Left ventricle myocardium inferior (tissue), 1 donor: ENCODE results near the gene ALMS1. TPM values are rescaled to one million over a fixed set of nuclear protein-coding genes. Genes with fewer than 3 reads are reported as not detected.
"Not testable (repeated sequence)": the region's sequence is repeated elsewhere in the genome, so short reads cannot be mapped to it uniquely, and the experiment has no call there.

Experiments used
- DNase-seq: peaks from one replicate; pipeline ENCODE4 v3.0.0-alpha.2; 2020
- H3K27ac ChIP-seq: fragments of 200-600 bp; replicated peaks from 2 replicates; pipeline ENCODE4 v1.8.0; 2021
- H3K27me3 ChIP-seq: fragments of 200-600 bp; 2 replicates; pipeline ENCODE4 v1.8.0; 2021; ENCODE audit warnings: low read depth
- H3K36me3 ChIP-seq: fragments of 200-600 bp; 2 replicates; pipeline ENCODE4 v1.8.0; 2021
- H3K4me1 ChIP-seq: fragments of 200-600 bp; 2 replicates; pipeline ENCODE4 v1.8.0; 2021
- H3K4me3 ChIP-seq: fragments of 200-600 bp; 2 replicates; pipeline ENCODE4 v1.8.0; 2021; ENCODE audit warnings: mild to moderate bottlenecking, moderate library complexity
- H3K9me3 ChIP-seq: fragments of 200-600 bp; replicated peaks from 2 replicates; pipeline ENCODE4 v1.8.0; 2021
- CTCF ChIP-seq: fragments of 200-600 bp; IDR thresholded peaks from 2 replicates; pipeline ENCODE4 v1.8.0; 2021; ENCODE audit warnings: antibody characterized with exemption, mild to moderate bottlenecking, borderline replicate concordance
- intact Hi-C: fragments of 100-400 bp; cut with micrococcal nuclease; formaldehyde crosslinking; loops from one replicate; pipeline ENCODE4 v1.11.0; 2022
- total RNA-seq: library from RNA; stranded (reverse); fragmentation: NEBNext Ultra II Directional; extraction: Animal tissue kit (Norgen Biotek cat#: 25700); gene quantifications from one replicate; pipeline ENCODE4 v1.2.1, GENCODE V29; 2021
- donor health status: DM: no; HTN: yes; CAD: no; lungs with severe emphysema.

Gene ALMS1
- total RNA-seq, 1 donor from 2014 or later, result 7.7 TPM

- intact Hi-C loops, result no loop called here
- TF ChIP-seq CTCF, result no peak
- Histone ChIP-seq H3K27ac (no peak overlapping the region), H3K4me3 (no peak overlapping the region), H3K9me3 (peaks cover 24% of the 10 kb centered on the region), H3K36me3 (peaks cover 38% of the 10 kb centered on the region), H3K4me1 (no peaks in the 10 kb centered on the region), H3K27me3 (no peaks in the 10 kb centered on the region)
- no peak for DNase-seq
Measured at GRCh38 chr2:73516033-73516432, 130.4 kb downstream of the ALMS1 start.

- peaks cover 76% of the 10 kb centered on the region for H3K36me3 ChIP-seq
- no peak overlapping the region for H3K27ac ChIP-seq
- DNase-seq, result no peak
- no peaks in the 10 kb centered on the region for H3K27me3 ChIP-seq
- H3K4me1 ChIP-seq, result no peaks in the 10 kb centered on the region
- no peak overlapping the region for H3K4me3 ChIP-seq
- intact Hi-C loops, result no loop called here
- no peak for TF ChIP-seq CTCF
- peaks cover 55% of the 10 kb centered on the region for H3K9me3 ChIP-seq
Measured at GRCh38 chr2:73528688-73529087, 143.1 kb downstream of the ALMS1 start.

- H3K4me3 ChIP-seq, H3K27me3 ChIP-seq, H3K4me1 ChIP-seq, intact Hi-C loops, H3K27ac ChIP-seq, DNase-seq: not testable (repeated sequence)
- peaks cover 39% of the 10 kb centered on the region for H3K9me3 ChIP-seq
- peaks cover 67% of the 10 kb centered on the region for H3K36me3 ChIP-seq
Measured at GRCh38 chr2:73530773-73531172, 145.1 kb downstream of the ALMS1 start.

GRCh38 chr2:73532381-73532780 is 146.7 kb downstream of the ALMS1 start:
- H3K27ac ChIP-seq, result no peak overlapping the region
- no peak for TF ChIP-seq CTCF
- H3K4me1 ChIP-seq, result no peaks in the 10 kb centered on the region
- H3K9me3 ChIP-seq, result peaks cover 23% of the 10 kb centered on the region
- DNase-seq, result no peak
- intact Hi-C loops, result no loop called here
- peaks cover 66% of the 10 kb centered on the region for H3K36me3 ChIP-seq
- no peaks in the 10 kb centered on the region for H3K27me3 ChIP-seq
- H3K4me3 ChIP-seq, result no peak overlapping the region

GRCh38 chr2:73536133-73536840 is 150.7 kb downstream of the ALMS1 start:
- Histone ChIP-seq H3K4me3 (no peak overlapping the region), H3K27me3 (no peaks in the 10 kb centered on the region), H3K9me3 (peaks cover 13% of the 10 kb centered on the region), H3K36me3 (peaks cover 59% of the 10 kb centered on the region), H3K27ac (no peak overlapping the region), H3K4me1 (no peaks in the 10 kb centered on the region)
- no peak for DNase-seq
- intact Hi-C loops, result no loop called here
- no peak for TF ChIP-seq CTCF

GRCh38 chr2:73560875-73561274 is 175.2 kb downstream of the ALMS1 start:
- H3K27me3 ChIP-seq, H3K9me3 ChIP-seq, DNase-seq, H3K4me1 ChIP-seq, H3K4me3 ChIP-seq, H3K27ac ChIP-seq, intact Hi-C loops: not testable (repeated sequence)
- peaks cover 23% of the 10 kb centered on the region for H3K36me3 ChIP-seq
